Stimulated activated CD8-positive, alpha-beta memory T cell treated with anti-CD3 and anti-CD28 coated beads, Interleukin-4, amount 100 ng/mL, for 4 hours (primary cell): ENCODE results near the gene CLNS1A.
"Not testable (repeated sequence)": the region's sequence is repeated elsewhere in the genome, so short reads cannot be mapped to it uniquely, and the experiment has no call there.

Source experiments
- DNase-seq, 2 donors: peaks; one replicate each; pipeline ENCODE4 v3.0.0-alpha.2; 2020; ENCODE audit warnings: low read depth in 2 of 2, low spot score in 1 of 2

The CLNS1A gene

GRCh38 chr11:77637345-77638165 is at the start of gene CLNS1A:
TSS of gene CLNS1A (minus strand) at chr11:77637794. CDS start at chr11:77637714, 80 bp downstream.
- peak; percentile 57 to 60 for DNase-seq

- DNase-seq: no peak
These were observed 49.5 kb upstream of the CLNS1A start for GRCh38 chr11:77687088-77687487.

GRCh38 chr11:77677138-77677537 is 39.5 kb upstream of the CLNS1A start:
- no peak for DNase-seq

- DNase-seq: no peak
These were observed 34.7 kb upstream of the CLNS1A start for GRCh38 chr11:77672264-77672663.

GRCh38 chr11:77669848-77670511 is 32.4 kb upstream of the CLNS1A start:
- DNase-seq: no peak

- no peak for DNase-seq
These were observed 31.2 kb upstream of the CLNS1A start for GRCh38 chr11:77668760-77669159.

- no peak for DNase-seq
These were observed 27.8 kb upstream of the CLNS1A start for GRCh38 chr11:77665240-77665965.

GRCh38 chr11:77661670-77662069 is 24.1 kb upstream of the CLNS1A start:
- no peak for DNase-seq

GRCh38 chr11:77660947-77661346 is 23.4 kb upstream of the CLNS1A start:
- no peak for DNase-seq

- no peak for DNase-seq
These were observed 20.8 kb upstream of the CLNS1A start for GRCh38 chr11:77658213-77659013.

- no peak for DNase-seq
These were observed 18.8 kb upstream of the CLNS1A start for GRCh38 chr11:77656362-77656761.

GRCh38 chr11:77654770-77655434 is 17.3 kb upstream of the CLNS1A start:
- DNase-seq: no peak

- DNase-seq: no peak
These were observed 12.5 kb upstream of the CLNS1A start for GRCh38 chr11:77650123-77650522.

GRCh38 chr11:77647654-77648305 is 10.2 kb upstream of the CLNS1A start:
- no peak for DNase-seq

GRCh38 chr11:77644887-77645286 is 7.3 kb upstream of the CLNS1A start:
- no peak for DNase-seq

- no peak for DNase-seq
These were observed 4.6 kb upstream of the CLNS1A start for GRCh38 chr11:77642228-77642627.

GRCh38 chr11:77636731-77637344 is 756 bp downstream of the CLNS1A start:
- no peak for DNase-seq

- DNase-seq: not testable (repeated sequence)
These were observed 3.7 kb downstream of the CLNS1A start for GRCh38 chr11:77633926-77634325.

GRCh38 chr11:77630157-77630710 is 7.4 kb downstream of the CLNS1A start:
- DNase-seq: no peak
